MM.1S (cell line): Measurements from ENCODE around the gene TPGS1.

Experiments used
- DNase-seq: peaks from one replicate; pipeline ENCODE4 v3.0.0-alpha.2; 2015
- H2AFZ ChIP-seq: fragments of 300-600 bp; sonication (generic); 2 replicates; pipeline ENCODE4 v1.6.0; 2016; ENCODE audit warnings: antibody characterized with exemption, low read length
- H3F3A ChIP-seq: fragments of 300-600 bp; sonication (generic); 2 replicates; pipeline ENCODE4 v1.6.1; 2016; ENCODE audit warnings: mild to moderate bottlenecking, antibody characterized with exemption, low read length, moderate library complexity, mixed read lengths; ENCODE audit not compliant: insufficient read depth
- H3K27ac ChIP-seq: fragments of 300-600 bp; sonication (generic); 2 replicates; pipeline ENCODE4 v1.5.1; 2016; ENCODE audit warnings: mild to moderate bottlenecking, low read length
- H3K27me3 ChIP-seq: fragments of 300-600 bp; sonication (generic); replicated peaks from 2 replicates; pipeline ENCODE4 v1.6.0; 2016; ENCODE audit warnings: low read length; ENCODE audit not compliant: insufficient read depth
- H3K36me3 ChIP-seq: fragments of 300-600 bp; sonication (generic); replicated peaks from 2 replicates; pipeline ENCODE4 v1.6.1; 2016; ENCODE audit warnings: mild to moderate bottlenecking, low read length, mixed read lengths; ENCODE audit not compliant: insufficient read depth
- H3K4me1 ChIP-seq: fragments of 300-600 bp; sonication (generic); 2 replicates; pipeline ENCODE4 v1.6.1; 2016; ENCODE audit warnings: low read length, mixed read lengths
- H3K4me2 ChIP-seq: fragments of 300-600 bp; sonication (generic); 2 replicates; pipeline ENCODE4 v1.6.0; 2016; ENCODE audit warnings: low read depth, low read length
- H3K4me3 ChIP-seq: fragments of 300-600 bp; sonication (generic); 2 replicates; pipeline ENCODE4 v1.5.1; 2016; ENCODE audit warnings: low read length, mixed read lengths
- H3K79me2 ChIP-seq: fragments of 300-600 bp; sonication (generic); 2 replicates; pipeline ENCODE4 v1.6.1; 2016; ENCODE audit warnings: mixed run types, low read length, mixed read lengths
- H3K9ac ChIP-seq: fragments of 300-600 bp; sonication (generic); 2 replicates; pipeline ENCODE4 v1.6.1; 2016; ENCODE audit warnings: low read length, mixed read lengths
- H3K9me2 ChIP-seq: fragments of 300-600 bp; sonication (generic); replicated peaks from 2 replicates; pipeline ENCODE4 v1.6.1; 2016; ENCODE audit warnings: mild to moderate bottlenecking, low read length, mixed read lengths; ENCODE audit not compliant: insufficient read depth
- H3K9me3 ChIP-seq: fragments of 300-600 bp; sonication (generic); replicated peaks from 2 replicates; pipeline ENCODE4 v1.6.1; 2016; ENCODE audit warnings: mild to moderate bottlenecking, low read length, mixed read lengths; ENCODE audit not compliant: insufficient read depth
- H4K20me1 ChIP-seq: fragments of 300-600 bp; sonication (generic); 2 replicates; pipeline ENCODE4 v1.6.1; 2016; ENCODE audit warnings: mild to moderate bottlenecking, low read length, moderate library complexity, mixed read lengths; ENCODE audit not compliant: insufficient read depth
- CTCF ChIP-seq: fragments of 300-600 bp; sonication (generic); IDR thresholded peaks from 2 replicates; pipeline ENCODE4 v1.5.1; 2016; ENCODE audit warnings: antibody characterized with exemption, low read length, mixed read lengths
- EZH2 ChIP-seq: fragments of 300-600 bp; sonication (generic); optimal IDR thresholded peaks from 2 replicates; pipeline ENCODE3; 2017; ENCODE audit warnings: low read depth, mild to moderate bottlenecking, antibody characterized with exemption, low read length, mixed read lengths
- EZH2phosphoT487 ChIP-seq: fragments of 300-600 bp; sonication (generic); IDR thresholded peaks from 2 replicates; pipeline ENCODE4 v1.6.1; 2018; ENCODE audit warnings: antibody characterized with exemption, low read length

The TPGS1 gene

GRCh38 chr19:483332-484072 is 23.8 kb upstream of the TPGS1 start:
- peaks cover 52% of the 10 kb centered on the region for H3K27me3 ChIP-seq
- no peak for TF ChIP-seq EZH2phosphoT487
- no peaks in the 10 kb centered on the region for H3K4me1 ChIP-seq
- H3K9ac ChIP-seq, result no peak overlapping the region
- no peak for DNase-seq
- H3K9me3 ChIP-seq, result no peaks in the 10 kb centered on the region
- H3K9me2 ChIP-seq, result no peaks in the 10 kb centered on the region
- H3F3A ChIP-seq, result no peaks in the 10 kb centered on the region
- H2AFZ ChIP-seq, result no peak overlapping the region
- no peaks in the 10 kb centered on the region for H3K79me2 ChIP-seq
- H3K36me3 ChIP-seq, result no peaks in the 10 kb centered on the region
- no peaks in the 10 kb centered on the region for H4K20me1 ChIP-seq
- no peak overlapping the region for H3K4me2 ChIP-seq
- H3K4me3 ChIP-seq, result no peak overlapping the region
- H3K27ac ChIP-seq, result no peak overlapping the region

GRCh38 chr19:484494-484893 is 22.8 kb upstream of the TPGS1 start:
- H3K9ac ChIP-seq, result no peak overlapping the region
- no peaks in the 10 kb centered on the region for H3K79me2 ChIP-seq
- peaks cover 43% of the 10 kb centered on the region for H3K27me3 ChIP-seq
- H3K9me2 ChIP-seq, result no peaks in the 10 kb centered on the region
- no peak for DNase-seq
- H3K9me3 ChIP-seq, result no peaks in the 10 kb centered on the region
- peaks cover 2% of the 10 kb centered on the region; the same call in 1 of the 2 replicates for H3K4me1 ChIP-seq
- H3F3A ChIP-seq, result no peaks in the 10 kb centered on the region
- no peak overlapping the region for H3K4me2 ChIP-seq
- no peak overlapping the region for H3K4me3 ChIP-seq
- no peak for TF ChIP-seq EZH2
- TF ChIP-seq EZH2phosphoT487, result no peak
- TF ChIP-seq CTCF, result no peak
- no peak overlapping the region for H3K27ac ChIP-seq
- no peak overlapping the region for H2AFZ ChIP-seq
- no peaks in the 10 kb centered on the region for H3K36me3 ChIP-seq
- H4K20me1 ChIP-seq, result no peaks in the 10 kb centered on the region

GRCh38 chr19:485077-485476 is 22.2 kb upstream of the TPGS1 start:
- Histone ChIP-seq H3K27me3 (peaks cover 43% of the 10 kb centered on the region), H2AFZ (no peak overlapping the region), H3K4me1 (peaks cover 4% of the 10 kb centered on the region; the same call in 1 of the 2 replicates), H3K9me3 (no peaks in the 10 kb centered on the region), H3K9me2 (no peaks in the 10 kb centered on the region), H3F3A (no peaks in the 10 kb centered on the region; the same call in 1 of the 2 replicates), H3K4me2 (no peak overlapping the region), H4K20me1 (no peaks in the 10 kb centered on the region), H3K79me2 (no peaks in the 10 kb centered on the region), H3K4me3 (no peak overlapping the region), H3K27ac (no peak overlapping the region), H3K36me3 (no peaks in the 10 kb centered on the region), H3K9ac (no peak overlapping the region)
- DNase-seq, result no peak
- no peak for TF ChIP-seq EZH2phosphoT487
- no peak for TF ChIP-seq EZH2
- no peak for TF ChIP-seq CTCF
